Ovary (tissue), 9 donors: Measurements from ENCODE around the gene PARG. TPM values are rescaled to one million over a fixed set of nuclear protein-coding genes. Genes with fewer than 3 reads are reported as not detected.
"Not testable (repeated sequence)": the region's sequence is repeated elsewhere in the genome, so short reads cannot be mapped to it uniquely, and the experiment has no call there.

Experiments used
- DNase-seq, 5 donors: peaks; one replicate each; pipeline ENCODE4 v3.0.0-alpha.2; 2019 to 2020
- H3K27ac ChIP-seq, 2 donors: fragments of 200-600 bp; one replicate each; pipeline versions ENCODE4 v1.5.1 to v1.8.0; 2019 to 2022
- H3K27me3 ChIP-seq: fragments of 200-600 bp; one replicate; pipeline ENCODE4 v1.8.0; 2022
- H3K36me3 ChIP-seq: fragments of 200-600 bp; sonication (generic); one replicate; pipeline ENCODE4 v1.5.1; 2019
- H3K4me1 ChIP-seq: one replicate; pipeline ENCODE4 v1.8.1; 2013; ENCODE audit warnings: mild to moderate bottlenecking, moderate library complexity; ENCODE audit not compliant: insufficient read depth
- H3K4me3 ChIP-seq: fragments of 200-600 bp; sonication (generic); one replicate; pipeline ENCODE4 v1.5.1; 2017
- H3K9me3 ChIP-seq, 2 donors: fragments of 200-600 bp in 1 of 2; sonication (generic) in 1 of 2; one replicate each; pipeline versions ENCODE4 v1.5.1 to v1.8.1; 2013 to 2019; ENCODE audit warnings: mild to moderate bottlenecking in 1 of 2, moderate library complexity in 1 of 2
- WGBS, 3 donors: extraction: QIAGEN DNeasy Blood & Tissue Kit in 1 of 3; methylation state at CpG; one replicate each; pipeline versions ENCODE4 v1.1.5 to v1.1.7; 2013 to 2017; 5-methylcytosine and 5-hydroxymethylcytosine counted together
- intact Hi-C, 4 donors: fragments of 100-400 bp; cut with DNase I; formaldehyde crosslinking; loops; one replicate each; pipeline versions ENCODE4 v1.11.0 to v1.15.1; 2022 to 2023
- polyA plus RNA-seq, 2 donors: library from polyadenylated mRNA; stranded (reverse); fragments of 200-250 nt in 1 of 2; fragments of 350-450 nt in 1 of 2; fragmentation: Illumina TruSeq in 1 of 2; extraction: RNeasy Lipid Tissue Mini Kit (QIAGEN cat#74804) in 1 of 2; gene quantifications; one replicate each; pipeline ENCODE4 v1.2.3, GENCODE V29; 2013 to 2014
- total RNA-seq, 7 donors: library from RNA; depleted of rRNA in 2 of 7; stranded (reverse); fragments of >200 nt in 2 of 7; fragmentation: NEBNext Ultra II Directional in 3 of 7; extraction: Animal tissue kit (Norgen Biotek cat#: 25700) in 3 of 7; gene quantifications; one replicate each; pipeline versions ENCODE4 v1.1.0 to v1.2.4, GENCODE V29; 2016 to 2023
- donor health status: DM: no; HTN: no; CAD: no; lungs with moderate emphysema.
- donor health status: DM: no; HTN: no; CAD: no.
- donor health status: Bipolar disorder and iron deficiency.
- donor health status: DM: yes; HTN: yes; CAD: no.
- donor health status: DM: no; HTN: no; CAD: no.
- donor health status: DM: yes; HTN: yes; CAD: no.

PARG gene
- total and polyA plus RNA-seq, 9 donors, result 8.1 to 33.3 (median 26.8) TPM

GRCh38 chr10:49899999-49900398 is 41.8 kb downstream of the PARG start:
- H3K4me1 ChIP-seq, DNase-seq, H3K36me3 ChIP-seq, H3K9me3 ChIP-seq, H3K4me3 ChIP-seq, H3K27me3 ChIP-seq, intact Hi-C loops, H3K27ac ChIP-seq: not testable (repeated sequence)
- WGBS, 3 donors, result 9 to 50% (median 14%) methylated on average over 1 to 2 of the region's 2 CpGs

- H3K9me3 ChIP-seq, DNase-seq, H3K4me3 ChIP-seq, H3K36me3 ChIP-seq, H3K4me1 ChIP-seq, H3K27me3 ChIP-seq, intact Hi-C loops, H3K27ac ChIP-seq: not testable (repeated sequence)
- WGBS, 3 donors, result 94 to 97% (median 95%) methylated on average over 5 of the region's 5 CpGs
Observed at GRCh38 chr10:49890025-49890424, 51.8 kb downstream of the PARG start.

- WGBS, 3 donors, result 10 to 48% (median 16%) methylated on average over 1 of the region's 3 CpGs
- H3K9me3 ChIP-seq, H3K4me3 ChIP-seq, H3K4me1 ChIP-seq, H3K27me3 ChIP-seq, H3K27ac ChIP-seq, DNase-seq, H3K36me3 ChIP-seq, intact Hi-C loops: not testable (repeated sequence)
Observed at GRCh38 chr10:49884739-49885331, 57.0 kb downstream of the PARG start.

GRCh38 chr10:49883852-49884251 is 58.0 kb downstream of the PARG start:
- H3K4me3 ChIP-seq, H3K27ac ChIP-seq, H3K36me3 ChIP-seq, DNase-seq, H3K9me3 ChIP-seq, intact Hi-C loops, H3K4me1 ChIP-seq, H3K27me3 ChIP-seq: not testable (repeated sequence)
- WGBS, 3 donors, result 82 to 100% (median 100%) methylated on average over 1 to 2 of the region's 3 CpGs

- H3K27ac ChIP-seq, H3K27me3 ChIP-seq, intact Hi-C loops, H3K36me3 ChIP-seq, H3K4me1 ChIP-seq, H3K4me3 ChIP-seq, H3K9me3 ChIP-seq, DNase-seq: not testable (repeated sequence)
- WGBS, 3 donors, result 86 to 92% (median 90%) methylated on average over 1 to 3 of the region's 3 CpGs
Observed at GRCh38 chr10:49882327-49882726, 59.5 kb downstream of the PARG start.

GRCh38 chr10:49872740-49873139 is 69.1 kb downstream of the PARG start:
- H3K9me3 ChIP-seq, intact Hi-C loops, H3K36me3 ChIP-seq, H3K4me3 ChIP-seq, DNase-seq, H3K4me1 ChIP-seq, H3K27ac ChIP-seq, H3K27me3 ChIP-seq: not testable (repeated sequence)
- WGBS, 3 donors, result no CpG with 5 or more reads among the region's 3 CpGs

- DNase-seq, intact Hi-C loops, H3K36me3 ChIP-seq, H3K27ac ChIP-seq, H3K4me1 ChIP-seq, H3K27me3 ChIP-seq, H3K4me3 ChIP-seq, H3K9me3 ChIP-seq: not testable (repeated sequence)
- WGBS, 3 donors, result no CpG with 5 or more reads among the region's 3 CpGs
Observed at GRCh38 chr10:49871462-49871861, 70.4 kb downstream of the PARG start.

- DNase-seq, H3K4me3 ChIP-seq, H3K27ac ChIP-seq, intact Hi-C loops, H3K36me3 ChIP-seq, H3K4me1 ChIP-seq, H3K9me3 ChIP-seq, H3K27me3 ChIP-seq: not testable (repeated sequence)
- WGBS, 3 donors, result 81 to 88% (median 84%) methylated on average over 5 of the region's 5 CpGs
Observed at GRCh38 chr10:49859933-49860332, 81.9 kb downstream of the PARG start.

- H3K27ac ChIP-seq, H3K36me3 ChIP-seq, H3K4me3 ChIP-seq, H3K27me3 ChIP-seq, DNase-seq, H3K4me1 ChIP-seq, H3K9me3 ChIP-seq, intact Hi-C loops: not testable (repeated sequence)
- WGBS, 3 donors, result 97 to 100% (median 100%) methylated on average over 1 of the region's 1 CpG
Observed at GRCh38 chr10:49858697-49859382, 83.0 kb downstream of the PARG start.

GRCh38 chr10:49849520-49849919 is 92.3 kb downstream of the PARG start:
- H3K4me3 ChIP-seq, H3K36me3 ChIP-seq, H3K27ac ChIP-seq, H3K27me3 ChIP-seq, H3K9me3 ChIP-seq, H3K4me1 ChIP-seq, intact Hi-C loops, DNase-seq: not testable (repeated sequence)
- WGBS, 3 donors, result 79 to 84% (median 79%) methylated on average over 4 of the region's 4 CpGs
